Activated CD8-positive, alpha-beta T cell treated with anti-CD3 and anti-CD28 coated beads, Interleukin-2, amount 10 ng/mL, durations not matched to agents 7 days and 5 days (primary cell): ENCODE measurements around the gene C16orf95. TPM values are rescaled to one million over a fixed set of nuclear protein-coding genes. Genes with fewer than 3 reads are reported as not detected.

Experiments used
- ATAC-seq: fragments of 150-1000 bp; cut with Tn5 transposase; one replicate; pipeline ENCODE4 v1.10.0; 2021; ENCODE audit warnings: moderate library complexity
- CTCF ChIA-PET: fragments of 350-600 bp; sonication (Branson Sonifier 250); formaldehyde crosslinking; loops from one replicate; lab custom pipeline; 2021; ENCODE audit warnings: antibody characterized with exemption; lab: Charles Lee
- POLR2A ChIA-PET: fragments of 350-600 bp; sonication (Branson Sonifier 250); formaldehyde crosslinking; loops from one replicate; lab custom pipeline; 2021; ENCODE audit warnings: antibody characterized with exemption; lab: Charles Lee
- DNase-seq: peaks from one replicate; pipeline ENCODE4 v3.0.0-alpha.2; 2020
- H3K27ac Mint-ChIP-seq: one replicate; pipeline ENCODE4 v1.8.0; 2021; ENCODE audit warnings: mild to moderate bottlenecking, mixed read lengths
- H3K27me3 Mint-ChIP-seq: one replicate; pipeline ENCODE4 v1.8.0; 2021; ENCODE audit warnings: low read depth, mixed read lengths
- H3K36me3 Mint-ChIP-seq: one replicate; pipeline ENCODE4 v1.8.0; 2021; ENCODE audit warnings: low read depth, mixed read lengths
- H3K4me1 Mint-ChIP-seq: one replicate; pipeline ENCODE4 v1.8.0; 2021; ENCODE audit warnings: low read depth, mixed read lengths
- H3K4me3 Mint-ChIP-seq: one replicate; pipeline ENCODE4 v1.8.0; 2021; ENCODE audit warnings: mild to moderate bottlenecking, mixed read lengths
- H3K9me3 Mint-ChIP-seq: one replicate; pipeline ENCODE4 v1.8.0; 2022; ENCODE audit warnings: mixed read lengths; ENCODE audit not compliant: insufficient read depth
- total RNA-seq, 2 experiments: library from RNA; stranded (reverse); gene quantifications; one replicate each; pipeline ENCODE4 v1.2.3, GENCODE V29; 2021

C16orf95 gene
- total RNA-seq, 2 experiments from 2014 or later, result 7.2 to 9.4 TPM

DNA sequence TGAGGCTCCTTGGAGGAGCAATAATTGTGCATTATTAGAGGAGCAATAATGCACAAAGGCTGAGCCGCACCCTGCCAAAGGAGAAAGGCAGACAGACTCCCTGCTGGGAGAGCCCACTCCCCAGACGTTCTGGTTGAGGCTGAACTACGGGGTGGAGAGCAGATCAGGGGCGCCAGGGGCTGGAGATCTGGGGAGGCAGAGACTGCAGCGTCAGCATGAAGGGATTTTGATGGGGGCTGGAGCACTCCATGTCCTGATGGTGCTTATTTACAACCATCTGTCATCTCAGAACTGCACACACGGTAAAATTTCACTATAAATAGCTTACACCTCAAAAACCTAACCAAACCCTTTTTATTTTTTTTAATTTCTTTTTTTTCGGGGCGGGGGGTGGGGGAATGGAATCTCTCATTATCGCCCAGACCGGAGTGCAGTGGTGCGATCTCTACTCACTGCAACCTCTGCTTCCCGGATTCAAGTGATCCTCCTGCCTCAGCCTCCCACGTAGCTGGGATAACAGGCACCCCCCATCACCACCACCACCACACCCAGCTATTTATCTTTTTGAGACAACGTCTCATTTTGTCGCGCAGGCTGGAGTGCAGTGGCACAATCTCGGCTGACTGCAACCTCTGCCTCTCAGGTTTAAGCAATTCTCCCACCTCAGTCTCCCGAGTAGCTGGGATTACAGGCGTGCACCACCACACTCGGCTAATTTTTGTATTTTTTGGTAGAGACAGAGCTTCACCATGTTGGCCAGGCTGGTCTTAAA lies 4.3 kb upstream of the C16orf95 start:
- peaks cover 20% of the 10 kb centered on the region for H3K4me1 Mint-ChIP-seq
- H3K27me3 Mint-ChIP-seq, result no peaks in the 10 kb centered on the region
- POLR2A ChIA-PET, result no interaction called here
- ATAC-seq, result no peak
- H3K4me3 Mint-ChIP-seq, result no peak overlapping the region
- no peak overlapping the region for H3K27ac Mint-ChIP-seq
- CTCF ChIA-PET, result interaction anchor here (0.7 to 1.0 kb wide), 2 partner anchors 18 to 315 kb away, joined by 3 to 6 read pairs; no protein-coding TSS in a partner anchor
- H3K36me3 Mint-ChIP-seq, result peaks cover 19% of the 10 kb centered on the region
- no peaks in the 10 kb centered on the region for H3K9me3 Mint-ChIP-seq
- no peak for DNase-seq

DNA sequence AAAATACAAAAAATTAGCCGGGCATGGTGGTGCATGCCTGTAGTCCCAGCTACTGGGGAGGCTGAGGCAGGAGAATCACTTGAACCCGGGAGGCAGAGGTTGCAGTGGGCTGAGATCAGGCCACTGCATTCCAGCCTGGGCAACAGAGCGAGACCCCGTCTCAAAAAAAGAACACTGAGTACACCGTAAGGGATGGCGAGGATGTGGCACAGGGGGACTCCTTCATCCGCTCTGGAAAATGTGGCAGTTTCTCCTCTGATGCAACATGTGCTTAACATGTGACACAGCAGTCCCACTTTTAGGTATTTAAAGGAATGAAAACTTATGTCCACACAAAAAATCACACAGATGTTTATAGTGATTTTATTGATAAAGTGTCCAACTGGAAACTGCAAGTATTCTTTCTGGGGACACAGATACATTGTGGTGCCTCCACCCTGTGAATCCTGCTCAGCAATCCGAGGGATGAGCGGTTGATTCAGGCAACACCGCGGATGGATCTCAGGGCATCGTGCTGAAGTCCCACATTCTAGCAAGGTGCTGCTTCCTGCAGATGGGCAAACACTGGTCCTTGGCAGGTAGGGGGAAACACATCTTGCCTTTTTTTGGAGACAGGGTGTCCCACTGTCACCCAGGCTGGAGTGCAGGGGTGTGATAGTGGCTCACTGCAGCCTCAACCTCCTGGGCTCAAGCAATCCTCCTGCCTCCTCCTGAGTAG lies 3.5 kb upstream of the C16orf95 start:
- ChIA-PET CTCF (interaction anchor here (2.2 kb wide), 1 partner anchor 74 kb away, joined by 13 read pairs; no protein-coding TSS in a partner anchor), POLR2A (no interaction called here)
- no peak overlapping the region for H3K27ac Mint-ChIP-seq
- H3K4me3 Mint-ChIP-seq, result no peak overlapping the region
- H3K4me1 Mint-ChIP-seq, result peaks cover 22% of the 10 kb centered on the region
- no peaks in the 10 kb centered on the region for H3K9me3 Mint-ChIP-seq
- ATAC-seq (no peak), DNase-seq (no peak)
- no peaks in the 10 kb centered on the region for H3K27me3 Mint-ChIP-seq
- peaks cover 19% of the 10 kb centered on the region for H3K36me3 Mint-ChIP-seq

DNA sequence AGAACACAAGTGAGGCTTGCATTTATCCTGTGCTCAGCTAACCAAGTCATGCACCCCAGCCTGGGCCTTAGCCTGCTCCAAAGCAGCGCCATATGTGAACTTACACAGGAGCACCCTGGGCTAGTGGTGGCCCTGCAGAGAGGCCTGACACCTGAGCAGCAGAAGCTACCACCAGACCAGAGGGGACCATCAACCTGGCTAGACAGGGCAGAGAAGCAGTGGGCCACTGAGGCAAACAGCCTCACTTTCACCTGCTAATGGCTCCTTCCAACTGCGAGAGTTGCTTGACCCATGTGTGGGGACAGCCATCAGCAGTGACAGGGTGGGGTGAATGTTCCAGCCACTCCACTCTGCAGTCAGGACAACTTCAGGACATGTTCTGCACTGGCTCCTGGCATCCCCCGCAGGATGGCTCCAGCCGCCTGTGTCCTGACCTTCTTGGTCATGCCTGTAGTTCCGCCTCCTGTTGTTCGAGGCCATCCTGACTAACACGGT lies 2.9 kb upstream of the C16orf95 start:
- CTCF ChIA-PET, result interaction anchor here (1.4 to 2.2 kb wide), 2 partner anchors 22 to 75 kb away, joined by 5 to 13 read pairs; no protein-coding TSS in a partner anchor

DNA sequence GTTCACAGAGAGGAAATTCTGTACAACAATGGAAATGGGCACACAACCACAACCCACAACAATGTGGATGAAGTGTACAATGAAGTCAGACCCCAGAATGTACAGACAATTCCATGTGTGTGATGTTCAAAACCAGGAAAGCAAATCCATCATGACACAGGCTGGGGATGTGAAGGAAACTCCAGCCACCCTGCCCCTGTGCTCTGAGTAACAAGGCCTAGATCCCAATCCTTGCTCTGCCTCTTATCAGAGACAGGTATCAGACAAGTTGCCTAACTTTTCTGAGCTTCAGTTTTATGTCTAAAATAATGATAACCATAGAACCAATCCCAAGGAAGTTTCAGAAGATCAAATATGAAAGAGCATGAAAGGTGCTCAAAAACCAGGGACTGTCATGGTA lies 1.8 kb upstream of the C16orf95 start:
- ATAC-seq, result no peak
- Mint-ChIP-seq H3K36me3 (peaks cover 19% of the 10 kb centered on the region), H3K9me3 (no peaks in the 10 kb centered on the region), H3K27me3 (no peaks in the 10 kb centered on the region), H3K4me1 (peaks cover 17% of the 10 kb centered on the region), H3K27ac (peak overlapping the region; percentile 97), H3K4me3 (peak overlapping the region; percentile 89)
- no peak for DNase-seq
- ChIA-PET CTCF (interaction anchor here (1.1 to 3.0 kb wide), 4 partner anchors 21 to 317 kb away, joined by 5 to 25 read pairs (median 9); partner anchors contain the start of gene FBXO31), POLR2A (interaction anchor here (0.6 to 4.9 kb wide), 4 partner anchors 13 to 343 kb away, joined by 4 to 32 read pairs (median 11); partner anchors contain the start of gene FBXO31)

More for the DNA sequence above, 2.9 kb upstream of the C16orf95 start:
- ATAC-seq (no peak), DNase-seq (no peak)
- Mint-ChIP-seq H3K9me3 (no peaks in the 10 kb centered on the region), H3K27me3 (no peaks in the 10 kb centered on the region), H3K27ac (no peak overlapping the region), H3K4me3 (no peak overlapping the region), H3K4me1 (peaks cover 20% of the 10 kb centered on the region), H3K36me3 (peaks cover 19% of the 10 kb centered on the region)
- POLR2A ChIA-PET, result no interaction called here

DNA sequence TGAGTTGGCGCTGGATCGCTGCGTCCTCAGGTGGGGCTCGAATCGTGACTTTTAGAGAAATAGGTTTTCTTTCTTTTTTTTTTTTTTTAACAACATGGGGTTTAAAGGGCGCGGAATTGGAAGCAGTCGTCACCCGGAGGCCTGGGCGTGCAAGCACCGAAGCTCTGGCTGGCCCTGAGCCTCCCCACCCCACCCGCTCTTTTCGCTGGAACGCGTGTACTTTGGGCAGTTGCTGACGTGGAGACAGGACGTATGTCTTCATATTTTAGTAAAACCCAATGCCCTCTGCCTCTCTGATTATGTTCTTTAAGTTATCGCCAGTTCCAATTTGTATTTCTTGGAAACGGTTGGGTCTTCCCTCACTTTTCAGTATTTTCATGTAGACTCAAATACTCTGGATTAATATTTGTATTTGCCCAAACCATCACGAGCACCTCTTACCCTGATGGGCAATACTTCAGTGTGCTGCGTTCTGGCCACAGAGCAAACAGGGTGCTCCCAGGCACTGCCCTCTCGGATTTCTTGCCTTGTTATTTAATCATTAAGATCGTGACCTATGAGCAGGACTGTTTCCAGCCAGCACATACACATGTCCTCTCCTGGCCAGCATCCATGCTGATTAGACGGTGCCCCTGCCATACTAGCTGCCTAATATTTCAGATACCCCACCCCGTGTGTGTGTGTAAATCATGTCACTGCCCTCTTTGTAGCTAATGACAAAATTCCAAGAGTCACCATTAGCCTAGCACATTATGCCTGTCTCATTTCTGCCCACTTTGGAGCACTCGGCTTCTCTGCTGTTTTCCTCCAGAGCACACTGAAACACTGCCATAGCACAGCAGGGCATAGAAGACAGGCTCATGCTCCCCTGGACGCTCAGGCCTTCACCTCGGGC lies 805 bp upstream of the C16orf95 start:
- no peaks in the 10 kb centered on the region for H3K27me3 Mint-ChIP-seq
- POLR2A ChIA-PET, result interaction anchor here (0.6 to 4.9 kb wide), 13 partner anchors 10 to 232 kb away, joined by 3 to 32 read pairs (median 3); partner anchors contain the start of gene FBXO31
- ATAC-seq, result peak; percentile 42
- DNase-seq, result peak; percentile 69
- peaks cover 19% of the 10 kb centered on the region for H3K36me3 Mint-ChIP-seq
- peak overlapping the region; percentile 97 for H3K27ac Mint-ChIP-seq
- peak overlapping the region; percentile 89 for H3K4me3 Mint-ChIP-seq
- peaks cover 17% of the 10 kb centered on the region for H3K4me1 Mint-ChIP-seq
- H3K9me3 Mint-ChIP-seq, result no peaks in the 10 kb centered on the region
- CTCF ChIA-PET, result interaction anchor here (0.8 to 3.1 kb wide), 10 partner anchors 9 to 318 kb away, joined by 3 to 25 read pairs (median 5); partner anchors contain the start of gene FBXO31

DNA sequence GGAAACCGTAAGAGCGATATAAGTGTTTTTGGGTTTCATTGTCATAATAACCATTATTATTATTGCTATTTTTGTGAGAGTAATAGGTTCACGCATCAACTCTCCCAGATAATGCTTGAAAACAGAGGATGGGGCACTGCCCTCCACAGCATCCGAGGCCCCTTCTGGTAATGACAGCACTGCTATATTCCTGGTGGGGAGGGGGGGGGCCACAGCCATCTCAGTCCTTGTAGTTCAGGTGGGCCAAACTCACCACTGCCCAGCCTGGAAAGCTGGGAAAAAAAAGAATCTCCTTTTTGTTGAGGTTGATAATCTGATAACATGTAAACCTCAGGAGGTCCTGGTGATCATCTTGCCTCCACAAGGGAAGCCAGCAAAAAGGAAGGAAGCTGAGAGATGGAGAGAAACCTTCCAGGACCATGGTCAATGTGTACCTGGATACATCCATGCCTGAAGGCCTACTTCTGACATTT lies 706 bp downstream of the C16orf95 start:
- Mint-ChIP-seq H3K36me3 (peaks cover 19% of the 10 kb centered on the region), H3K9me3 (no peaks in the 10 kb centered on the region), H3K27me3 (no peaks in the 10 kb centered on the region), H3K4me3 (peak overlapping the region; percentile 89), H3K27ac (peak overlapping the region; percentile 97), H3K4me1 (peaks cover 17% of the 10 kb centered on the region)
- CTCF ChIA-PET, result interaction anchor here (0.9 to 3.1 kb wide), 8 partner anchors 11 to 580 kb away, joined by 3 to 25 read pairs (median 4); partner anchors contain the start of gene FBXO31
- ATAC-seq (no peak), DNase-seq (no peak)
- POLR2A ChIA-PET, result interaction anchor here (0.7 to 4.9 kb wide), 6 partner anchors 12 to 77 kb away, joined by 3 to 32 read pairs (median 8); partner anchors contain the start of gene FBXO31

DNA sequence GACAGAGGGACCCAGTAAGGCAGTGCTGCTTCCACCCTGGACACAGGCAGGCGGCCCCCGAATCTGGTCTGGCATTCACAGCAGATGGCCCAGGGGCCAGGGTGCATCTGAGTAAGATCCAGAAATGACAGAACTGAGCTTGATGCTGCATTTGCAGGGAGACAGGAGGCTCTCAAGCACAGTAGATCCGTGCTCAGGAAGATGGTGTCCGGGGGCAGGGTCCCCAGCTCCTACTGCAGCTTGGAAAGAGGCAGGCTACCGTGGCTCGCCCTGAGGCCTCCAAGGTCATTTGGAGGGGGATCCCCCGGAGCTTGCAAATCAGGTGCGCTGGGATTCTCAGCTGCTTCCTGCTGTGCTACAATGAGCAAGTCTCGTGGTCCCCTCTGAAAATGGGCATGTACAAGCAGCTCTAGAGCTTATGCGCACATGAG lies 2.2 kb downstream of the C16orf95 start:
- Mint-ChIP-seq H3K27ac (no peak overlapping the region), H3K36me3 (peaks cover 19% of the 10 kb centered on the region), H3K9me3 (no peaks in the 10 kb centered on the region), H3K4me3 (no peak overlapping the region), H3K27me3 (no peaks in the 10 kb centered on the region), H3K4me1 (peaks cover 17% of the 10 kb centered on the region)
- no peak for DNase-seq
- CTCF ChIA-PET, result interaction anchor here (0.8 to 3.1 kb wide), 4 partner anchors 10 to 322 kb away, joined by 3 to 17 read pairs (median 8); no protein-coding TSS in a partner anchor
- ATAC-seq, result no peak
- POLR2A ChIA-PET, result interaction anchor here (0.7 to 4.9 kb wide), 3 partner anchors 11 to 73 kb away, joined by 3 to 32 read pairs (median 3); no protein-coding TSS in a partner anchor

DNA sequence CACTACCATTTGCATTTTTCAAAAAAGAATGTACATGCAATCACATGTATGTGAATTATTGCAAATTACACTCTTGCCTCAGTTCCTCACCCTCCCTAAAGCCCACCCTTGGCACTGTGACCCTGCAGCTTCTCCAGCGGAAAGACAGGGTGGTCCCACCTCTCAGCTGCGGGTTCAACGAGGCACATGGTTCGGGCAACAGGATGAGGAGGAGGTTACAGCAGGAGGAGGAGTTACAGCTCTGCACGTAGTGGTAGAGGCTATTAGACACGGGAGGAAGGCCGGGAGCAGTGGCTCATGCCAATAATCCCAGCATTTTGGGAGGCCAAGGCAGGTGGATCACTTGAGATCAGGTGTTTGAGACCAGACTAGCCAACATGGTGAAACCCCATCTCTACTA lies 5.2 kb downstream of the C16orf95 start:
- Mint-ChIP-seq H3K36me3 (peaks cover 5% of the 10 kb centered on the region), H3K4me1 (peaks cover 4% of the 10 kb centered on the region), H3K27ac (no peak overlapping the region), H3K27me3 (no peaks in the 10 kb centered on the region), H3K4me3 (no peak overlapping the region), H3K9me3 (no peaks in the 10 kb centered on the region)
- CTCF ChIA-PET, result no interaction called here
- POLR2A ChIA-PET, result no interaction called here
- DNase-seq, result no peak
- ATAC-seq, result no peak

DNA sequence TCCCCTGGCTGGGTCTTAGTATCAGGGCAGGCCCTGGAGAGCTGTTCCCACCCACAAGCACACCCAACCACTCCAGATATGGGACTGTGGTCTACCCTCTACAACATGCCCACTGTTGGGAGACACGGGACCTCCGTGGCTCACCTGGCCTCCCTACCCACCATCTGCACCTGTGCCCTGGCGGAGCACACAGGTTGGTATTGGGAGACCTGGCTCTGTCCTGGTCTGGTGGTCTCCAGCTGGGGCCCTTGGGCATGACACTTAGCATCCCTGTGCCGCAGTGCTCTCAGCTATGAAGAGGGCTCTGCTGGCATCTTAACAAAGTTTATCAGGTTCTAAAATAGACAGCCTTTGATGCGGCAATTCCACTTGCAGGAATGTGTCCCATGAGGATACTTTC lies 5.8 kb downstream of the C16orf95 start:
- ChIA-PET CTCF (no interaction called here), POLR2A (no interaction called here)
- ATAC-seq, result no peak
- no peak for DNase-seq
- Mint-ChIP-seq H3K9me3 (no peaks in the 10 kb centered on the region), H3K4me1 (peaks cover under 1% of the 10 kb centered on the region), H3K27me3 (no peaks in the 10 kb centered on the region), H3K27ac (no peak overlapping the region), H3K36me3 (peaks cover 5% of the 10 kb centered on the region), H3K4me3 (no peak overlapping the region)

DNA sequence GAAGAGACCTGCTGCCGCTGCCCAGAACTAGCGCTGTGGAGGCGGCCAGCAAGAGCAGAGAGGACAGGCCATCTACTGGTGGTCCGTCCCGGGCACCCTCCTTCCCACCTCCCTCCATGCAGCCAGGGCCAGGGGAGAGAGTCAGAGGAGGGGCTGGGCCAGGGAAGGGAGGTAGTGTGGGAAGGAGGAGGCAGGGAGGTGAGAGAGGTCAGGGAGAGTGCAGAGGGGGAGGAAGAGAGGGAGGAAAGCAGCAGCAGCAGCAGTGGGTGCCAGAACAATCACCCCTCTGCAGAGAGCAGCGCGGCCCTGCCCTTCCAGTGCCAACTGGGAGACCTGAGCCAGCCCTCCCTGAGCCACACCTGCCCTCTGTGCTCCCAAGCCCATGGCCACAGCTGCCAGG lies 6.6 kb downstream of the C16orf95 start:
- Mint-ChIP-seq H3K9me3 (no peaks in the 10 kb centered on the region), H3K36me3 (peaks cover 5% of the 10 kb centered on the region), H3K27ac (no peak overlapping the region), H3K27me3 (no peaks in the 10 kb centered on the region), H3K4me3 (no peak overlapping the region), H3K4me1 (no peaks in the 10 kb centered on the region)
- DNase-seq (no peak), ATAC-seq (no peak)
- ChIA-PET POLR2A (no interaction called here), CTCF (no interaction called here)
